Stimulated activated CD4-positive, alpha-beta T cell treated with anti-CD3 and anti-CD28 coated beads, TNF-alpha, amount 100 ng/mL, for 24 hours (primary cell): ENCODE measurements around the gene KRT15.

Experiments used
- DNase-seq, 3 experiments: peaks; one replicate each; pipeline ENCODE4 v3.0.0-alpha.2; 2020; ENCODE audit warnings: low read depth in 3 of 3

The KRT15 gene

GRCh38 chr17:41504246-41504977 lies 14.3 kb downstream of the KRT15 start:
- no peak for DNase-seq

- no peak for DNase-seq
Measured at GRCh38 chr17:41503202-41503601, 15.5 kb downstream of the KRT15 start.

GRCh38 chr17:41500131-41500911 lies 18.4 kb downstream of the KRT15 start:
- no peak for DNase-seq

- DNase-seq: no peak
Measured at GRCh38 chr17:41499714-41500113, 19.0 kb downstream of the KRT15 start.

GRCh38 chr17:41498276-41498675 lies 20.4 kb downstream of the KRT15 start:
- no peak for DNase-seq

- peak; percentile 26 to 74 (median 31) for DNase-seq
Measured at GRCh38 chr17:41496803-41497484, 21.7 kb downstream of the KRT15 start.

- DNase-seq: no peak
Measured at GRCh38 chr17:41494524-41494923, 24.2 kb downstream of the KRT15 start.

- DNase-seq: no peak
Measured at GRCh38 chr17:41492771-41493170, 25.9 kb downstream of the KRT15 start.

- no peak for DNase-seq
Measured at GRCh38 chr17:41492351-41492750, 26.3 kb downstream of the KRT15 start.

GRCh38 chr17:41491476-41491875 lies 27.2 kb downstream of the KRT15 start:
- no peak for DNase-seq

- DNase-seq: no peak
Measured at GRCh38 chr17:41490000-41490990, 28.4 kb downstream of the KRT15 start.

GRCh38 chr17:41489531-41489930 lies 29.2 kb downstream of the KRT15 start, which contains the start of gene KRT36:
TSS of gene KRT36 (minus strand) at chr17:41489910. CDS start at chr17:41489864, 46 bp downstream.
- DNase-seq: no peak

- DNase-seq: peak in 1 of 3 experiments; percentile 50
Measured at GRCh38 chr17:41486809-41487530, 31.7 kb downstream of the KRT15 start.

GRCh38 chr17:41486316-41486715 lies 32.4 kb downstream of the KRT15 start:
- DNase-seq: no peak

- no peak for DNase-seq
Measured at GRCh38 chr17:41484920-41485904, 33.5 kb downstream of the KRT15 start.

- no peak for DNase-seq
Measured at GRCh38 chr17:41483991-41484826, 34.5 kb downstream of the KRT15 start.

GRCh38 chr17:41483531-41483930 lies 35.2 kb downstream of the KRT15 start:
- DNase-seq: no peak

- no peak for DNase-seq
Measured at GRCh38 chr17:41481036-41481435, 37.7 kb downstream of the KRT15 start, which contains the start of gene KRT35. TSS of gene KRT35 (minus strand) at chr17:41481151. CDS start at chr17:41481097, 54 bp downstream.
